GM04503 (cell line): ENCODE data around the gene ITPA.

ENCODE experiments used
- DNase-seq: peaks from one replicate; pipeline ENCODE4 v3.0.0-alpha.2; 2012; ENCODE audit warnings: low read depth

Gene ITPA

DNA sequence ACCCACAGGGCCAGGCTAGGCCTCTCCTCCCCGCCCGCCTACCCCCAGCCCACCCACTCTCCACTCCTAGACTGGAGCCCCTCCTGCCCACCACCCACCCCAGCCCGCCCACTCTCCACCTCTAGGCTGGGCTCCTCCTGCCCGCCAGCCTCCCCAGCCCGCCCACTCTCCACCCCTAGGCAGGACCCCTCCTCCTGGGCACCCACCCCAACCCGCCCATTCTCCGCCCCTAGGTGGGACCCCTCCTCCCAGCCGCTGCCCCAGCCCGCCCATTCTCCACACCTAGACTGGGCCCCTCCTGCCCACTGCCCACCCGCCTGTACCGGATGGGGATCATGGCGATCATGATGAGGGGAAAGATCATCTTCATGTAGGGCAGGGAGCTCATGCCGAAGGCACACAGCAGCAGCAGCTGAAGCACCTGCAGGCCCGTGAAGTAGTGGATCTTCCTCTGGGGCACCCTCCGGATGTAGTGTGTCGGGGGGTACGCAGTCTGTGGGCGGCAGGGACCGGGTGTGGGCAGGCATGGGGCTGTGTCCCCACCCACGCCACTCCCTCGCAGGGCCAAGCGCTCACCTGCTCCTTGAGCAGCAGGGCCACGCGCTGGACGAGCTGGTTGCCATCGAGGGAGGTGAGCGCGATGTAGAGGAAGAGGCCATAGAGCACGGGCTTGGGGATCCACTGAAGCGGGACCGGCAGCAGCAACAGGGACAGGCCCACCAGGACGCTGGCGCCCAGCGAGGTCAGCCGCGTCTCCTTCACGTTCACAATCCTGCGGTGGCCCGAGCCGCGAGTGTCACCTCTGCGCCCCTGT is 18.8 kb downstream of the ITPA start:
- DNase-seq = no peak

GRCh38 chr20:3228750-3229032 is 19.4 kb downstream of the ITPA start:
- DNase-seq = no peak

DNA sequence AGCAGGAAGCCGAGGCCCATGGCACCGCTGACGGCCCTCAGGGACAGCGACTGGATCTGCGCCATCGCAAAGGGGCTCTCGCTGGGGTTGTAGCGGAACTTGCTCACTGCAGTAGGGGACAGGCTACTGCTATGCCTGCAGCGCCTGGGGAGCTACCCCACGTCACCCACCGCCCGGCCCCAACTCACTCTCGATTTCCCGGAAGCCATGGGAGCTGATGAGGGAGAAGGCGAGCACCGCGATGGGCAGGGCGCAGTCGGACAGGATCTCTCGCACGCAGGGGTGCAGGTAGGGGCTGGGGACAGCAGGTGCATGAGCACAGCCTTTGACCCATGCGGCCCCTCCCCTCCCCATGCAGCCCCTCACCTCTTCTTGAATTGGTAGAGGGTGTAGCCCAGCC is 19.9 kb downstream of the ITPA start:
- no peak for DNase-seq

- DNase-seq = no peak
These were observed 20.5 kb downstream of the ITPA start for GRCh38 chr20:3229798-3230197.

GRCh38 chr20:3231116-3231515 is 21.8 kb downstream of the ITPA start:
- DNase-seq = no peak

GRCh38 chr20:3231889-3232588 is 22.7 kb downstream of the ITPA start:
- DNase-seq = no peak

DNA sequence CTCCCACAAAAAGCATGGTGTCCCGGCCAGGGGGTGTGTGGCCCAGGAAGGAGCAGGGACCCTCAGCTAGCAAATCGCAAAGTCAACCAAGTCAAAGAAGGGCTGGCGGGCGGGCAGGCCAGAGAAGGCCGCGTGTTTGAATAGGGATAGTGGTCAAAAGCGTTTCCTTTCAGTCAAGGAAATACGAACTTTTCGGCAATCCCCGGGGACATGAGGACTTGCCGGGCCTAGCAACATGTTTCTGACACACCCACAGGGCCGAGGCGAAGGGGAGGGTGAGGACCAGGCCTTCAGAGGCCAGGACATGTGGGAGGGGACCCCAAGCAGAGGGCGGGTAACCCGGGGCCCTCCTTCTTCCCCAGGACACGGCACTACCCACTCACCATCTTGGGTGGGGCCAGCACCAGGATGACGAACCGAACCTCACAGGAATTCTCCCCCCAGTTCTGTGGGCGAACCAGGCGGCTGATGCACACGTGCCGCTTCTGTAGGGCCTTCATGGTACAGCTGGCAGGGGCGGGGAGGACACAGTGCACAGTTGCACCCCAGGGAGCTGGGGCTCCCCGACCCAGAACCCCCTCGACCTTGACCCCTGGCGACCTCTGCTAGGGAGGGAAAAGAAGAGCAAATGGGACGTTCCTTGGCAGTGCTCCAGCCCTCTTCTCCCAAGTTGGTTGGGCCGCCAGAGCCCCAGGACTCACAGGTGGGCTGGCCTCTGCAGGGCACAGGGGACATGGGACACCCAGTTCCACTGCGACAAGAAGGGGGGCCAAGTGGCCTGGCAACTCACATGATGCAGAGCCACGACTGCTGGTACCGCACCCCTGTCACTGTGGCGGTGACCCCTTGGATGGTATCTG is 24.1 kb downstream of the ITPA start:
- no peak for DNase-seq

- no peak for DNase-seq
These were observed 24.7 kb downstream of the ITPA start for GRCh38 chr20:3233991-3234498.

GRCh38 chr20:3235666-3236324 is 26.5 kb downstream of the ITPA start:
- no peak for DNase-seq

- no peak for DNase-seq
These were observed 28.0 kb downstream of the ITPA start for GRCh38 chr20:3237011-3237957.

DNA sequence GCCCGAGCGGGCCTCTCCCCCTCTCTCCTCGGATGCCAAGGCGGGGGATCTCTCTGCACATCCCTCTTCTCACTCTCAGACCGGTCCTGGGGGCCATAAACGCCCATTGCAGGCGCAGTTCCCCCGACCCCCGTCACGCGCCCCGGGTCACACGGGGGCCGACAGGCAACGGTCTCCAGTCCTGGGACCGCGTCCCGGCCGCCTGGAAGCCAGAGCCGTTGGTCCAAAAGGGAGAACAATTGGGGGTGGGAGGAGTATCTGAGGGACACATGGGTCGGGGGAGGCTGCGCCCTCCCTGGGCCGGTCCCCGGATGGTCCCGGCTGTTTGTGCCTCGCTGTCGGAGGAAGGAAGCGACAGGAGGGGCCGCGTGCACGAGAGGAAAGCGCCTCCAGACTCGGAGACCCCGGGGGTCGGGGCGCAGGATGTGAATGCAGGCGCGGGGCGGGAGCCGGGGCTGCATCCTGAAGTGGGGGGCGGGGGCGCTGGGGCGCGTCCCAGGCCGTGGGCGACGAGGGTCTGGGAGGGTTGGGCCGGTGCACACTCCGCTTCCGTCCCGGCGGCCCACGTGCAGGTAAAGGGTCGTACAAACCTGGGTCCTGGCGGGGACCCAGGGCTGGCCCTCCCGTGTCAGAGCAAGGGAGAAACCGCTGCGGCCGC is 28.8 kb downstream of the ITPA start:
- no peak for DNase-seq

GRCh38 chr20:3238616-3239025 is 29.3 kb downstream of the ITPA start:
- no peak for DNase-seq

DNA sequence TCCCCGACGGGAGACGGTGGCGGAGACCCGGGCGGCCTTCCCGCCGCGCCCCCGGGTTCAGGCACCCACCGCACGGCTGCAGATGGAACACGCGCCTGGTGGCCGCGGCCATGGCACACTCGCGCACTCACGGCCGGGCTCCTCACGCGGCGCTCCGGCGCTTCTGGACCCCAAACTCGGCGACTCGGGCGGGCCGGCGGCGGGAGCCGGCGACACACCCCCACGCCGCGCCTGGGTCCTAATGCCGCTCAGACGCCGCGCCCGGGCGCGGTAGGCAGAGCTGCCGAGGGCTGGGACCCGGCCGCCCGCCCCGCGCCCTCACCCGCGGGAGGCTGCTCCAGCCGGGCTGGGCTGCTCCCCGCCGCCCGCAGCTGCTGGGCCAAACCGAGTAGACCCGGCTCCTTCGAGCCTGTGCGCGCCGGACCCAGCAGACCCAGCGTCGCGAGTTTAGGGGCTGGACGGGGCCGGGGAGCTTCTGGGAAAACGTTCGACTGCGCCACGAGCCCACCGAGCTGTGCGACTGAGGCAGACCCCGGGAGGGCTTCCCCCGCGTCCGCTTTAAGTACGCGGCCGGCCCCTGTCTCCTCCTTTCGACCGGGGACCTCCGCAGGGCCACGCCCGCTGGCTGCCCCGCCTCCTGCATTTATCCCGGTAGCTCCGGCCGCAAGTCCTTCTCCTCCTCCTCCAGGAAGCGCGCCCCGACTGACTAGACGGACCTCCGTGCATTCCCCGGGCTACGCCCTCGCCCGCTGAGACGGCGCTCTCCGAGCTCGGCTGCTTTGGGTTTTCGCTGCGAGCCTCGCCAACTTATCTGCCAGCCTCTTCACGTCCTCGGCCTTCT is 29.9 kb downstream of the ITPA start, which contains the start of gene SLC4A11:
Gene SLC4A11, minus strand, starts transcription at position 165 of the 841 bp plus-strand sequence. Its CDS starts 53 bp downstream, at position 112.
- no peak for DNase-seq

- DNase-seq = no peak
These were observed 30.8 kb downstream of the ITPA start for GRCh38 chr20:3239867-3240775.

DNA sequence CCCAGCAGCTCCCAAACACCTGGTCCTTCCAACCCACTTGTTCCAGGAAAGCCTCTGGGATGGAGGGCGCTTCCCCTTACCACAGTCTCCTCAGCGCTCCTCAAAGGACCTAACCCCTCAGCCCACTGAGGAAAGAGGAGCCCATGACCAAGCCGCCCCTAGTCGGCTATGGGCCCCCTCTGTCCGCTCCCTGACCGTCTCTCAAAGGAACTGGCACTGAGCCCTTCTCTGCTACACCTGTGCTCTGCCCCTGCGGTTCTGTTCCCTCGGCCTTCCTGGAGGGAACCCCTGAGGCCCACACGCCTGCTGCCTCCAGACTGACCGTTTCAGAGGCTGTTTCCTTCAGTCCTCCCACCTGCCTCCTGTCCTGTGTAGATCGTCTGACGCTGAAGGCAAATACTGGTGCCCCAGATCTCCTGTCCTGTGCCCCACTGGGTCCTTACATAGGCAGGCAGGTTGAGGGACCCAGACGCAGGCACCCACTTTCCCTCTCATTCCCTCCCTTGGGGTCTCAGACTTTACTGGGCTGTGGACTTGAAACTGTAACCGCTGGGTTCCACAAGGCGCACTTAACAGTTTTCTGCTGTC is 31.6 kb downstream of the ITPA start:
- DNase-seq = no peak

DNA sequence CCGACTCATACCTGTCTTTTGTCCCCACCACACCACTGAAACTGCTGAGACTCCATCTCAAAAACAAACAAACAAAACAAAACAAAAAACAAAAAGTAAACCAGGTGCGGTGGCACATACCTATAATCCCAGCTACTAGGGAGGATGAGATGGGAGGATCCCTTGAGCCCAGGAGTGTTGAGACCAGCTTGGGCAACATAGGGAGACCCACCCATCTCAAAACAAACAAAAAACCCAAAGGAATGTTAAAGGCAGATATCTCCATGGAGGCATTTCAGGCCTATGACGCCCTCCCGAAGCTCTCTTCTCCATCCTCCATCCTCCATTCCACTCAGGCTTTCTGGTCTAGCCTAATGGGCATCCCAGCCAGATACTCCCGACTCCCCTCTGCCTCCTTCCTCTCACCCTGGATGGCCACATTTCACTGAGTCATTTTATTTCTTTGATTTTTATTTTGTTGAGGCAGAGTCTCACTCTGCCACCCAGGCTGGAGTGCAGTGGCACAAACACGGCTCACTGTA is 32.9 kb downstream of the ITPA start:
- no peak for DNase-seq

DNA sequence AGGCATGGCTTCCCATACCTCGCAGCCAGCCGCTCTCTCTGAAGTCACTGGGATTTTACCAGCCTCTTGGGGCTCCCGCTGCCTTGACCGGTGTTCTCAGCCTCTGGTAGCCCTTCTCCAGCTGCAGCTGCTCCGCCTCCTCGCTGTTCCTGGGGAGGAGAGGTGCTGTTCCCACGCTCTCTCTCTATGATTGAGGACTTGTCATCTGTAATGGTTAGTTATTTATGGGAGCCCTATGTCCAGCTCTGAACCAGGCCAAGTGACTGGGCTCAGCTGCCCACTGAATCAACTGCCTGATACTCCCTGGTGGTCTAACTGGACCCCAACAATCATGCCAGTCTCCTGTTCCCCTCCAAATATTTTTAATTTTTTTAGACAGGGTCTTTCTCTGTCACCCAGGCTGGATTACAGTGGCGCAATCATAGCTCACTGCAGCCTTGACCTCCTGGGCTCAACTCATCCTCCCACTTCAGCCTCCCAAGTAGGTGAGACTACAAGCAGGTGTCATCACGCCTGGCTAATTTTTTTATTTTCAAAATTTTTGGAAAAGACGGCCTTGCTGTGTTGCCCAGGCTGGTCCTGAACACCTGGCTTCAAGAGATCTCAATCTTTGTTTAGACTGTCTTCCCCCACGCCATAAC is 34.5 kb downstream of the ITPA start:
- DNase-seq = no peak
